ENCODE data around the gene MRS2. TPM values are rescaled to one million over a fixed set of nuclear protein-coding genes. Genes with fewer than 3 reads are reported as not detected.

The MRS2 gene
- total RNA-seq, 1 experiment from 2014 or later = 19.8 TPM

DNA sequence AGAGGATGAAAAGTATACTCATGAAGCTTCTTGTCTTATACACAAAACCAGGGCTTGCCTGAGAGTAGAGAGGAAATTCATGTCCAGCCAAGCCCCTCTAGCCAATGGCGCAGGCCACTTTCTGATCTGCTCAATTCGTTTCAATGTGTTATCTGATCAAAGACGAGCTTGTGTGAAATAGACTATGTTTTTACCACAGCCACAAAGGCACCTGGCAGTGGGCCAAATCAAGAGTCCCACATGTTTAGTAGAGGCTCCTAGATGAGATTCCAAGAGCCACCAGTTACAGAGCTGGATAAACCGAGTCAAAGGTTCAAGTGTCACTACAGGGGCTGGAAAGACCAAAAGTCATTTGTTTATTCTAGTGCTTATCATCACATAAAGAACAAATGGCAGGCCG, 51.7 kb downstream of the MRS2 start:
- Histone ChIP-seq H3K36me3 (ENCODE audit: low read depth, low read length) (no peaks in the 10 kb centered on the region), H3F3A (ENCODE audit: low read length, unreplicated experiment) (no peaks in the 10 kb centered on the region), H3K4me3 (ENCODE audit: low read length) (no peak overlapping the region), H3K4me1 (ENCODE audit: insufficient read depth, low read length) (no peaks in the 10 kb centered on the region), H3K27ac (ENCODE audit: low read length) (no peak overlapping the region), H3K9ac (ENCODE audit: low read length) (no peak overlapping the region), H3K79me2 (ENCODE audit: low read length) (no peaks in the 10 kb centered on the region), H3K4me2 (ENCODE audit: low read length) (no peak overlapping the region), H3K9me2 (replicated peaks; ENCODE audit: low read length) (no peaks in the 10 kb centered on the region), H4K20me1 (ENCODE audit: low read length) (no peaks in the 10 kb centered on the region), H3K9me3 (ENCODE audit: low read length) (no peaks in the 10 kb centered on the region), H3K27me3 (ENCODE audit: low read length) (no peaks in the 10 kb centered on the region), H2AFZ (ENCODE audit: low read length) (no peak overlapping the region)
- BruUV-seq (replicated peaks) = no TSS peak
- ChIA-PET CTCF (no interaction called here), POLR2A (ENCODE audit: unreplicated experiment) (no interaction called here)
- no peak for DNase-seq
- intact Hi-C loops (cut with micrococcal nuclease) = no loop called here
- TF ChIP-seq EZH2phosphoT487 (IDR thresholded peaks at IDR 0.05; ENCODE audit: borderline replicate concordance, low read length) (no peak), EZH2 (IDR thresholded peaks at IDR 0.05; ENCODE audit: low read length, unreplicated experiment) (no peak), CTCF (conservative IDR thresholded peaks at IDR 0.05; ENCODE audit: low read depth, low read length) (no peak)
- ATAC-seq = no peak

GRCh38 chr6:24455061-24455460, 52.3 kb downstream of the MRS2 start:
- intact Hi-C loops (cut with micrococcal nuclease) = no loop called here
- ATAC-seq (no peak), DNase-seq (no peak)
- Histone ChIP-seq H3K9me3 (ENCODE audit: low read length) (no peaks in the 10 kb centered on the region), H2AFZ (ENCODE audit: low read length) (no peak overlapping the region), H3K9ac (ENCODE audit: low read length) (no peak overlapping the region), H3K4me3 (ENCODE audit: low read length) (no peak overlapping the region), H3K4me1 (ENCODE audit: insufficient read depth, low read length) (no peaks in the 10 kb centered on the region), H3F3A (ENCODE audit: low read length, unreplicated experiment) (no peaks in the 10 kb centered on the region), H3K27me3 (ENCODE audit: low read length) (no peaks in the 10 kb centered on the region), H3K9me2 (replicated peaks; ENCODE audit: low read length) (no peaks in the 10 kb centered on the region), H4K20me1 (ENCODE audit: low read length) (no peaks in the 10 kb centered on the region), H3K36me3 (ENCODE audit: low read depth, low read length) (no peaks in the 10 kb centered on the region), H3K27ac (ENCODE audit: low read length) (no peak overlapping the region), H3K4me2 (ENCODE audit: low read length) (no peak overlapping the region), H3K79me2 (ENCODE audit: low read length) (no peaks in the 10 kb centered on the region)
- ChIA-PET CTCF (no interaction called here), POLR2A (ENCODE audit: unreplicated experiment) (no interaction called here)
- BruUV-seq (replicated peaks) = no TSS peak
- TF ChIP-seq CTCF (conservative IDR thresholded peaks at IDR 0.05; ENCODE audit: low read depth, low read length) (no peak), EZH2 (IDR thresholded peaks at IDR 0.05; ENCODE audit: low read length, unreplicated experiment) (no peak), EZH2phosphoT487 (IDR thresholded peaks at IDR 0.05; ENCODE audit: borderline replicate concordance, low read length) (no peak)

DNA sequence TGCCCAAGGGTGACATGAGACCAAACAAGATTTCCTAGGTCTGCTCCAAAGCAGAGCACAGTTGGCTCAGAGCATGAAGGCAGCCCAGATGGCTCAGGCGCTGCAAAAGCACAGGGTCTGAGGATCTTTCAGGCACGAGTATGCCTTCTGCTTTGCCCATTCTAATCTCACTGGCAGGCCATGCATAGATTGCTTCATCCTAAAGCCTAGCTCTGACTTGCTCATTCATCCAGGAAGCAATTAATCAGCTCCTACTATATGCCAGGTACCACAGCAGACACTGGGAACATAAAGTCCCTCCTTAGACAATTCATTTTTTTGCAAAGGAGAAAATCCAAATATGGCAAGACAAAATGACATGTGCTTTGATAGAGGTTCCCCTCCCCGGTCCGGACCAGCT, 55.4 kb downstream of the MRS2 start:
- no TSS peak for BruUV-seq (replicated peaks)

More for the DNA sequence above, 55.4 kb downstream of the MRS2 start:
- H4K20me1 ChIP-seq (ENCODE audit: low read length) = no peaks in the 10 kb centered on the region
- H3K36me3 ChIP-seq (ENCODE audit: low read depth, low read length) = no peaks in the 10 kb centered on the region
- no peak overlapping the region for H3K4me2 ChIP-seq (ENCODE audit: low read length)
- ChIA-PET POLR2A (ENCODE audit: unreplicated experiment) (no interaction called here), CTCF (no interaction called here)
- no peak for TF ChIP-seq EZH2 (IDR thresholded peaks at IDR 0.05; ENCODE audit: low read length, unreplicated experiment)
- TF ChIP-seq CTCF (conservative IDR thresholded peaks at IDR 0.05; ENCODE audit: low read depth, low read length) = no peak
- TF ChIP-seq EZH2phosphoT487 (IDR thresholded peaks at IDR 0.05; ENCODE audit: borderline replicate concordance, low read length) = no peak
- no peak overlapping the region for H3K27ac ChIP-seq (ENCODE audit: low read length)
- intact Hi-C loops (cut with micrococcal nuclease) = no loop called here
- no peaks in the 10 kb centered on the region for H3K4me1 ChIP-seq (ENCODE audit: insufficient read depth, low read length)
- H3K9me3 ChIP-seq (ENCODE audit: low read length) = no peaks in the 10 kb centered on the region
- no peak overlapping the region for H2AFZ ChIP-seq (ENCODE audit: low read length)
- H3K9me2 ChIP-seq (replicated peaks; ENCODE audit: low read length) = no peaks in the 10 kb centered on the region
- no peaks in the 10 kb centered on the region for H3K27me3 ChIP-seq (ENCODE audit: low read length)
- no peaks in the 10 kb centered on the region for H3F3A ChIP-seq (ENCODE audit: low read length, unreplicated experiment)
- ATAC-seq (no peak), DNase-seq (no peak)
- no peak overlapping the region for H3K4me3 ChIP-seq (ENCODE audit: low read length)
- no peaks in the 10 kb centered on the region for H3K79me2 ChIP-seq (ENCODE audit: low read length)
- no peak overlapping the region for H3K9ac ChIP-seq (ENCODE audit: low read length)
